HG03108 (cell line): ENCODE data around the gene TOP1.

Experiments used
- ATAC-seq: cut with Tn5 transposase; IDR thresholded peaks from one replicate; pipeline ENCODE4 v1.9.1; 2021; ENCODE audit warnings: moderate library complexity; ENCODE audit not compliant: unreplicated experiment

TOP1 gene

DNA sequence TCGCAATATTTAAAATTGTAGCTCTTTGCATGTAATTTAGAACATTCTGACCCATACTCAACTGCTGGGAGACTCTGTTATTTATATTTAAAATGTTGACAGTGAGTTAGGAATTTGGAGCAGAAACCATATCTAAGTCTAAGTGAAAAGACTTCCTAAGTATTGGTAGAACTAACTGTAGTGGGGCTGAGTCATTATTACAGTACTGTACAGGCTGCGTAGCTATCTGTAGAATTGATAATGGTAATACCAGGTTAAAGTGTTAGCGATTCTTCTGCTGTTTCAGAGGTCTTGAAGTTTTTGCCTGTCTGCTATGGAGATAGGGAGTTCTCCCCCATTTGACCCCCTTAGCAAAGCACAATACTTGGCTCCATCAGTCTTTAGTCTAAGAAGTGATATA is 3.6 kb downstream of the TOP1 start:
- ATAC-seq, result no peak

DNA sequence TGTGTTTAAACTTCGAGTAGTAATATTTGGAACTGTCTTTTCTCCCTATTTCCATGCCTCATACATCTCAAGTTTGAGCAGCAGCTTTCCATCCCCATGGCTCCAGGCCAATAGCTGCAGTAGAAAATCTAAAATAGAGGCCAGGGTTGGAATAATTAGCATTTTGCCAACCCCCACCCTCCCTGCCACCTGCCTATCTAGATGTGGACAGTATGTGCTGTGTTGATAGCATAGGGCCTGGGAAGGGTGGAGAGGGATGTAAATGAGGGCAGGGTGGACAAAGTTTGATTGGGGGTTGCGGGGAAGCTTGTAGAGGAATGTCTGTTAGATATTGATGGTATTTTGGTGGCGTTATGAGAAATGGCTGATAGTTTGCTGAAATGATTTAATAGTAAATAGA is 5.6 kb downstream of the TOP1 start:
- no peak for ATAC-seq

DNA sequence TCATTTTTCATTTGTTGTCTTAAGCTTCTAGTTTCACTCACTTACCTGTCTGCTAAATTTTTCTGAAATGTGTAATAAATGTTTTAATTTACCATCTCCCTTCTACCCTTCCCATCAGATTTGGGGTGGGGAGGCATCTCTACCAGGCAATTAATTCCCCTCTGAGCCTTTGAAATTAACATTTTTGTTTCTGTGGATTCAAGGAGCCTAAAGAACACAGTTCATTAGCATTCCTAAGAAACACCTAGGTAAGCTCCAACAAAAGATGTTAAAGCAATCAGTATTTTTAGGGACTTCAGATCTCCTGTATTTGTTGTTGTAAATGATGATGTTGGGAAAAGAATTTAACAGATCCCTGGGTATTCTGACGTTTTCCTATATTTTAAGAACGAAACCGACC is 6.6 kb downstream of the TOP1 start:
- no peak for ATAC-seq

GRCh38 chr20:41037179-41037578 is 8.6 kb downstream of the TOP1 start:
- ATAC-seq, result no peak

DNA sequence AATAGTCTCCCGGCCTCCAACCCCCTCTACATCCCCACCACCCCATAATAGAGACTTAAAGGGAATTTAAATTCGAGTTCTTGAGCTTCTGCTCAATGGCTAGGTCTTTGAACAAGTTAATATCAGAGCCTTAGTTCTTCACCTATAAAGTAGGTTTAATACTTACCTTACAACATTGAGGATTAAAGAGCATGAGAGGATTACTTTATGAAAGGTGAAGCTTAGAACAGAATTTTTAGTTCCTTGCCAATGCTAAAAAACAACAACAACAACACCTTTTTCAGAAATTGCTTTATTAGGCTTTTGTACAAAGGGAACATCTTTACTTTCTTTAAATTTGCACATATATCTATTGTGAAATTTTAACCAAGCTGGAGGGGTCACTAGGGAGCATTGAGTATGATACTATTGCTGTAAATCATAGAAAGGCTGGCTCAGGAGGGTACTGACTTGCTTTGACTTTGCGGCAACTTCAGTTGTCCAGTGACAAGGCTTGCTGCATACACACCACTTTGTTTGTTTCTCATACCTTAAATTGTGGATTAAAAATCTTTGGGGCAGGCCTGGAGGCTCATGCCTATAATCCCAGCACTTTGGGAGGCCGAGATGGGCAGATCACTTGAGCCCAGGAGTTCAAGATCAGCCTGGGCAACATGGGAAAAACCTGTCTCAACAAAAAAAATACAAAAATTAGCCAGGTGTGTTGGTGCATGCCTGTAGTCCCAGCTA is 9.7 kb downstream of the TOP1 start:
- ATAC-seq, result no peak

DNA sequence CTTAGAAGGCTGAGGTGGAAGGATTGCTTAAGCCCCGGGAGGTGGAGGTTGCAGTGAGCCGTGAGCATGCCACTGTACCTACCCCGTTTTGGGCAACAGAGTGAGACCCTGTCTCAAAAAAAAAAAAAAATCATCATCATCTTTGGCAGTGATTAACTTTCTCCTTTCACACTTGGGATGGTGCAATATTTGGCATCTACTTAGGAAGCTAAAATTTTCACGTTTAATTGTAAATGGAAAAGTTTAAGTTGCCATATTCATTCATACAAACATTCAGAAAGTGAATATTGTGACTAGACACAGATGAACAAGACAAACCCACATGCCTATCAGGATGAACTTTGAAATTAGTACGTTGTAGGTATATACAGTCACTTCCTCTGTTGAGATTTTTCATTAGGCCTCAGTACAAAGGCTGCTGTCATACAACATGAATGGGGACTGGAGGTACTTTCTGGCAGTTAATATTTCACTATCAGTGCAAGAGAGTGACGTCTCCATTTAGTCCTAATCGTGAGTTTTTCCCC is 10.3 kb downstream of the TOP1 start:
- ATAC-seq, result no peak

GRCh38 chr20:41040855-41041254 is 12.2 kb downstream of the TOP1 start:
- ATAC-seq, result no peak

- ATAC-seq, result no peak
These were observed 13.1 kb downstream of the TOP1 start for GRCh38 chr20:41041693-41042092.

DNA sequence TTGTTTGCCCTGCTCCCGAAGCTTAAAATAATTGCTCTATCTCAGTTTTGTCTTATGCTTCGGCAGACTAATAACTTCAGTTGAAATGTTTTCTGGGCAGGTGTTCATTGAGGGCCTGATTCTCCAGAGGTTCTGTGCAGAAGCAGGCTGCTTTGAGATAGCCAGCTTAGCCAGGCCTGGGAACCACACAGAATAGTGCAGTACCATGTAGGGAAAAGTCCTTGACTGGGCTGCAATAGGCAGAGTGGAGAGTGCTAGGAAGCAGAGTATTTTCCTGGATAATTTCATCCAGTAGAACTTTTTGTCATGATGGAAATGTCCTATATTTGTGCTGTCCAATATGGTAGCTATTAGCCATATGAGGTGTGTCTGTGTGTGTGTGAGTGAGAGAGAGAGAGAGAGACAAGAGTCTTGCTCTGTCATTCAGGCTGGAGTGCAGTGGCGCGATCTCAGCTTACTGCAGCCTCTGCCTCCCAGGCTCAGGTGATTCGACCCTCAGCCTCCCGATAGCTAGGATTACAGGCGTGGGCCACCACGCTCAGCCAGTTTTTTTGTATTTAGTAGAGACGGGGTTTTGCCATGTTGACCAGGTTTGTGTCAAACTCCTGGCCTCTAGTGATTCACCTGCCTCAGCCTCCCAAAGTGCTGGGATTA is 15.9 kb downstream of the TOP1 start:
- no peak for ATAC-seq

DNA sequence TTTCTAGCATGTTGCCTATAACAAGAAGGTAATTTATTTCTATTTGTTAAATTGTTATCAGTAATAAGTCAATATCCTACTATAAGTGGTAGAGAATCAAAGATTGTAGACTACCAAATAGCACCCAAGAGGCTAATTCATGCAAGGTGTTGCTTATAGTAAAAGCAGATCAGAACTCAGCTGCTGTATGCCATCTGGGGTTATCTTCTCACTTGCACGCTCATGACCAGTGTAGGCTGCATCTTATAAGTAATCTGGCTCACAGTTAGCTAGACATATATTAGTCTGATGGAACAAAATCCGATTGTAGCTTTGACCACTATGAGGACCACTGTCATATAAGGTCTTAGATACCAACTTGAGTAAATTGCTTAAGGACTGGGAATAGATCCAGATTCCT is 17.0 kb downstream of the TOP1 start:
- ATAC-seq, result no peak

GRCh38 chr20:41046716-41047115 is 18.1 kb downstream of the TOP1 start:
- no peak for ATAC-seq

DNA sequence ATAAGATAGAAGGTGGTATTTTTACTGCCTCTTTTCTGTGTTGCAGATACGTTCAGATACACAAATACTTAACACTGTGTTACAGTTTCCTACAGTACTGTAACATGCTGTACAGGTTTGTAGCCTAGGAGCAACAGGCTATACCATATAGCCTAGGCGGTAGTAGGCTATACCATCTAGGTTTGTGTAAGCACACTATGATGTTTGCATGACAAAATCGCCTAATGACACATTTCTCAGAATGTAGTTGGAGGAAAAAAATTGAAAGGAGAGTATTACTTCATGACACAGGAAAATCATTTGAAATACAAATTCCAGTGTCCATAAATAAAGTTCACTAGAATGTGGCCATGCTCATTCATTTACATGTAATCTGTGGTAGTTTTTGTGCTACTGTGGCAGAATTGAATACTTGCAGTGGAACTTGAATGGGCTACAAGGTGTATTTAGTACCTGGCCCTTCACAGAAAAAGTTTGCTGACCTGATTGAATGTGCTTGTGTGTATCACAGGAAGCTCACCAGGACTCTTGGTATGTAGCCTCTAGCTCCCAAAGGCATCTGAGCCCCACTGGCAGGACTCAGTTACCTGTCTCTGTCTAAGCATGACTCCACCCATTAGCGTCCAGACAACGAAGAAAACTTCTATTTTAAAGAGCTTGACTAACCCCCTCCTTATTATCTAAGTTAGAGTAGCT is 18.8 kb downstream of the TOP1 start:
- no peak for ATAC-seq

- no peak for ATAC-seq
These were observed 19.3 kb downstream of the TOP1 start for GRCh38 chr20:41047975-41048305.

DNA sequence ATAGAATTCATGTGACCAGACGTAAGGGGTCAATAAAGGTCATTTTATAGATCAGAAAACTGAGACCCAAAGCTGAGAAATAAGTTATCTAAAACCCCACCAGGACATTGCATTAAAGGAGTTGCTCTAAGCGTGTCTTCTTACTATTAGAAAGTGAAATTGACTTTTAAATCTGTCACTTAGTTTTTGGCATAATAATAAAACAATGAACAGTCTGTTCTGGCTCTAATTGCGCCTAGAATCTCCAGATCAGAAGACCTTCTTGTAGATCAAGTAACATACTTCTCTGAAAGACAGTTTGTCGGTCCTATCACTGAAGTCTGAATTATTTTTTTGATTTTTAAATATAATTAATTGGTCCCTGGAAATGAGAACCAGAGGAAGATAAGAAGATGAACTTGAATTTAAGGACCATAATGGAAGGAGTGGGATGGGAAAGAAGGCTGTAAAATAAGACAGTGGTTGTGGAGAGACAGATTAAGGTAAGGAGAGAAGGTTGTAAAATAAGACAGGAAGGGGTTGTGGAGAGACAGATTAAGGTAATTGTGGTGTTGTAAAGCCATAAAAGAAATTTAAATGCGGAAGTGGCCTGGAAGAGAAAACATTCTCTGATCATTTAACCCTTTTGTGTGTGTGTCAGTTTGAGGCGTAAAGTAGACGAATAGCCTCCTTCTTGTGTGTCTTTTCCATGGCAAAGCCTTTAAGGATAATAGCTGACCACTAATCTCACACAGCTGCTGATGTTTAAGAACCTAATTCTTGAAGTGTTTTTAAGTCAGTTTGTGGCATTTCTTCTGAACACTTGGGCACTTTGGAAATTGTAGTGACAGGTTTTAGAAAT is 20.1 kb downstream of the TOP1 start:
- no peak for ATAC-seq

DNA sequence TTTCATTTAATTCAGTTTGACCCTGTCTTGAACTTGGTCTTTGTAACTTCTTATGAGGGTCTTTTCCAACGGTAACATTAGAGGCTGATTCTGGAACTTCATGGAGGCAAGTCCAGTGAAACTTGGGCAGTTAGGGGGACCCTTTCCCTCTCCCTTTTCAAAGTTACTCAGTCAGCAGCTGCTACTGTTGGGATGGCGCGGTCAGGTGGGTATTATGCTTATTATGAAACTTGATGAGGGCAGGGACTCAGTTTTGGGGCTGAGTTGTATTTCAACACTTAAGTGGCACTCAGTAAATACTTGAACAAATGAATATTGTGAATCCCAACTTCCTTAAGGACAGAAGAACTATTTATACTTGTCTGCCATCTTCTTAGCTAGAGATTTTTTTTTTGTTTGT is 20.8 kb downstream of the TOP1 start:
- no peak for ATAC-seq

- ATAC-seq, result no peak
These were observed 21.9 kb downstream of the TOP1 start for GRCh38 chr20:41050361-41051008.

DNA sequence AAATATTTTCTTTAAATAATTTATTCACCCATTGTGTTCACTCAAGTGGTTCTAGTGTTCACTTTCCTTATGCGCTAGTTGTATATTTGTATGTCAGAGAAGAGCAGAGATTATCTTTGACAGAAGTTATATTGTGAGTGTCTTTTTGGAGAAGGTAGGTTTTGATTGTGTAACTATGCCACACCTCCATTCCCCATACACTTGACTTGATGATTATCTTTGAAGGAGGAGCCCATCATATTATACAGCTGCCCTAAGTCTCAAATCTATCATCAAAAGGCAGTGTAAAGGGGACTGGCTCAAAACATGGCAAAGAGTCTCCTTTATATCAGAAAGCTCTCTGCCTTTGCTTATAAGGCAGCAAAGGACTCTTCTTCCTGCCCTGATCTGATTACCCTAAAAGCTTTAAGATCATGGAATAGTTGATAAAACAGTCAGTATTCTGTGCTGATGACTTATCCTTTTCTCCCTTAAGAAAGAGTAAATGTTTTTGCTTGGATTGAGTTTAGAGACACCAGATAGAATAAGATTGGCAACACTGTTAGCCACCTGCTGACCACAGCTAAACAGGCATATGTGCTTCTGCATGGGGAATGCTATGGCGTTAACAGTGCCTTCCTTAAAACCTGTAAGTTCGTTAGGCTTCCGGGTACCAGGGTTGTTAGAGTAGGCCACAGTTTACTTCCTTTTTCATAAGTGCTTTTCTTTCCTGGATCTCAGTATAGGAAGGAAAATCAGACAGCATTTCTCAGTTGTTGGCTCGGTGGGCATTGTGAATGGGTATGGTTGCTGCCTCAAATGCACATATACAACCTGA is 22.6 kb downstream of the TOP1 start:
- ATAC-seq, result no peak

DNA sequence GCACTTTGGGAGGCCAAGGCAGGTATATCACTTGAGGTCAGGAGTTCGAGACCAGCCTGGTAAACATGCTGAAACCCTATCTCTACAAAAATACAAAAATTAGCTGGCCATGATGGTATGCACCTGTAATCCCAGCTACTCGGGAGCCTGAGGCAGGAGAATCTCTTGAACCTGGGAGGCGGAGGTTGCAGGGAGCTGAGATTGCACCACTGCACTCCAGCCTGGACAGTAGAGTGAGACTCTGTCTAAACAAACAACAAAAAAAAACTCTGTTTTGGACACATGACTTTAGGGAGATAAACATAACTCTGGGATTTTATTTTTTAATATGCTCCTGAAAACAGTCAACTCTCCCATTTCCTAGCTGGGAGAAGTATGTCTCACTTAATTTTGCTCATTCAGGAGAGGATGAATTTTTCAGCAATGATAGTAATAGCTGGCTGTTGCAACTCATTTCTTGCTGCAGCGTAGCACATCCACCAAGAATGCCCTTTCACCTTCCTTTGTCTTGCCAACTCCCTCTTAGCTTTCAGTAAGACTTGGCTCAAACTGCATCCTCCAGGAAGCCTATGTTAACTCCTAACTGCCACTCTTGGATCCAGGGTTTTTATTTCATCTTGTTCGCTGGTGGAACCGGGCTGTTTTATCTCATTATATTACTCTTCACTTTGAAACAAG is 24.3 kb downstream of the TOP1 start:
- ATAC-seq, result no peak

DNA sequence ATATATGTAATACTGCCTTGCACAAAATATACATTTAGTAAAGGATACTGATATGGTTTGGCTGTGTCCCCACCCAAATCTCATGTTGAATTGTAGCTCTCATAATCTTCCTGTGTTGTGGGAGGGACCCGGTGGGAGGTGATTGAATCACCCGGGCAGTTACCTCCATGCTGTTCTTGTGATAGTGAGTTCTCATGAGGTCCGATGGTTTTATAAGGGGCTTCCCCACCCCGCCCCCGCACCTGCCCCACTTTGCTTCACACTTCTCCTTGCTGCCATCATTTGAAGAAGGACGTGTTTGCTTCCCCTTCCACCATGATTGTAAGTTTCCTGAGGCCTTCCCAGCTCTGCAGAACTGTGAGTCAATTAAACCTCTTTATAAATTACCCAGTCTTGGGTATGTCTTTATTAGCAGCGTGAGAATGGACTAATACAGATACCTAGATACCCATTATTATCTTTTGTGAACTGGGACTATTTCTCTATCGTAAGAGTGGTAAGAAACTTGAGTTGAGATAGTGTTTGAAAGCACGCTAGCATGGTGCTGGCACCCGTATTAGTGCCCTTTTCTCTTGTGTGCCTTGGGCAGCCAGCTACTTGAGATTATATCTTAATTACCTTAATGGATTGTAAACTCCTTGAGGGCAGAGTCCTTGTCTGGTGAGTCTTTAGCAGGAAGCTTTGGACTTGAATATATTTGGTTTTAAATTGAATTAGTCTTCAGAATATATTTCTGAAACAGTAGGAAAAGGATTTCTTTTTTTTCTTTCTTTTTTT is 25.6 kb downstream of the TOP1 start:
- ATAC-seq, result no peak
